ENCODE data around the gene ADAMTS17. TPM values are rescaled to one million over a fixed set of nuclear protein-coding genes. Genes with fewer than 3 reads are reported as not detected.
A peak's percentile ranks its signal among the peaks of the same experiment; 100 is the strongest.

The ADAMTS17 gene
- total and polyA plus RNA-seq, 9 of the 15 experiments (the other 6 are each of a cell fraction or from before 2014, with no cell fraction given) = 0.01 to 0.14 (median 0.07) TPM; not detected in 6

GRCh38 chr15:100349696-100350433, 8.1 kb upstream of the ADAMTS17 start:
- DNase-seq (ENCODE audit: extremely low read depth in 1 of 4, low spot score in 3 of 4) (peak; percentile 84 to 91 (median 89)), FAIRE-seq (peak; percentile 84), ATAC-seq (peak; percentile 99)
- H2AFZ ChIP-seq (ENCODE audit: low read depth, low read length) = peak overlapping the region; percentile 98
- H3K9me1 ChIP-seq (ENCODE audit: control insufficient read depth, insufficient read depth, low read length) = no peaks in the 10 kb centered on the region
- peaks cover 0 to 10% of the 10 kb centered on the region in 2 experiments; a peak in 2 of 5 replicates for H3K27me3 ChIP-seq (ENCODE audit: control insufficient read depth in 2 of 2, insufficient read depth in 2 of 2, low read length in 2 of 2)
- in situ Hi-C loops (cut with MboI) = no loop called here
- peak overlapping the region; percentile 76 to 92 for H3K9ac ChIP-seq (ENCODE audit: insufficient read depth in 1 of 2, low read depth in 2 of 2, low read length in 2 of 2)
- peaks cover 0 to 12% of the 10 kb centered on the region in 2 experiments; a peak in 3 of 5 replicates for H3K4me1 ChIP-seq (replicated peaks in 1 of 2; ENCODE audit: control insufficient read depth in 2 of 2, insufficient read depth in 2 of 2, low read length in 2 of 2)
- H3K4me2 ChIP-seq (ENCODE audit: insufficient read depth, low read length) = peak overlapping the region; percentile 77
- 9% methylated on average over 26 of the region's 43 CpGs for WGBS (ENCODE audit: insufficient coverage, low coverage, missing lambda C conversion rate)
- BruUV-seq (replicated peaks) = no TSS peak
- no peaks in the 10 kb centered on the region for H3K36me3 ChIP-seq (ENCODE audit: control insufficient read depth, insufficient read depth, low read length)
- peak overlapping the region; percentile 61; the same call in 2 of the 3 replicates for H3K27ac ChIP-seq (ENCODE audit: extremely low read depth, low read depth, low read length)
- POLR2A ChIA-PET = interaction anchor here (1.1 kb wide), 1 partner anchor 191 kb away, joined by 3 read pairs; no protein-coding TSS in a partner anchor
- peak overlapping the region; percentile 51 for H3K4me3 ChIP-seq
- no peaks in the 10 kb centered on the region for H3K9me3 ChIP-seq (replicated peaks; ENCODE audit: control insufficient read depth, insufficient read depth, low read depth, low read length)
- intact Hi-C loops (cut with micrococcal nuclease) = loop anchor here (1.0 kb wide), 1 partner anchor 657 kb away; no protein-coding TSS in a partner anchor
- no peaks in the 10 kb centered on the region for H4K20me1 ChIP-seq (replicated peaks; ENCODE audit: control insufficient read depth, insufficient read depth, low read length)
- H3K79me2 ChIP-seq (ENCODE audit: control insufficient read depth, insufficient read depth, low read length) = no peaks in the 10 kb centered on the region
- CTCF ChIA-PET (ENCODE audit: low intra/inter-chr PET ratio) = interaction anchor here (0.5 to 1.1 kb wide), 3 partner anchors 247 to 658 kb away, joined by 3 read pairs; no protein-coding TSS in a partner anchor
- TF ChIP-seq RBFOX2 (IDR thresholded peaks at IDR 0.05; ENCODE audit: low read depth, low read length) (peak; percentile 72), CXXC5 (CRISPR knock-in tag; IDR thresholded peaks at IDR 0.05) (peak; percentile 37; the same call in 1 of the 2 replicates), HDAC3 (IDR thresholded peaks at IDR 0.05; ENCODE audit: borderline replicate concordance, partially characterized antibody) (no peak), E2F1 (CRISPR knock-in tag; IDR thresholded peaks at IDR 0.05) (peak; percentile 54; the same call in 1 of the 2 replicates), SMC3 (conservative IDR thresholded peaks at IDR 0.05; ENCODE audit: insufficient read depth, low read depth, low read length) (peak; percentile 68), RB1 (IDR thresholded peaks at IDR 0.05; ENCODE audit: low read depth) (peak; percentile 93), MTA3 (IDR thresholded peaks at IDR 0.05; ENCODE audit: borderline replicate concordance) (peak; percentile 16; the same call in 1 of the 2 replicates), RCOR1 (IDR thresholded peaks at IDR 0.05; ENCODE audit: borderline replicate concordance in 1 of 2, low read depth in 2 of 2, low read length in 2 of 2) (peak in 1 of 2 experiments; percentile 54; a peak in 2 of 4 replicates), E2F8 (IDR thresholded peaks at IDR 0.05; ENCODE audit: low read depth, partially characterized antibody) (peak; percentile 96)
- TF ChIP-seq, protein P1, sequence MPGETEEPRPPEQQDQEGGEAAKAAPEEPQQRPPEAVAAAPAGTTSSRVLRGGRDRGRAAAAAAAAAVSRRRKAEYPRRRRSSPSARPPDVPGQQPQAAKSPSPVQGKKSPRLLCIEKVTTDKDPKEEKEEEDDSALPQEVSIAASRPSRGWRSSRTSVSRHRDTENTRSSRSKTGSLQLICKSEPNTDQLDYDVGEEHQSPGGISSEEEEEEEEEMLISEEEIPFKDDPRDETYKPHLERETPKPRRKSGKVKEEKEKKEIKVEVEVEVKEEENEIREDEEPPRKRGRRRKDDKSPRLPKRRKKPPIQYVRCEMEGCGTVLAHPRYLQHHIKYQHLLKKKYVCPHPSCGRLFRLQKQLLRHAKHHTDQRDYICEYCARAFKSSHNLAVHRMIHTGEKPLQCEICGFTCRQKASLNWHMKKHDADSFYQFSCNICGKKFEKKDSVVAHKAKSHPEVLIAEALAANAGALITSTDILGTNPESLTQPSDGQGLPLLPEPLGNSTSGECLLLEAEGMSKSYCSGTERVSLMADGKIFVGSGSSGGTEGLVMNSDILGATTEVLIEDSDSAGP (CRISPR knock-in tag; IDR thresholded peaks at IDR 0.05) = peak; percentile 94
